ENCODE results near the gene SERPINB2. TPM values are rescaled to one million over a fixed set of nuclear protein-coding genes. Genes with fewer than 3 reads are reported as not detected.

SERPINB2 gene
- total RNA-seq, 1 experiment from 2014 or later: 0.82 TPM

GRCh38 chr18:63878343-63878742 is 9.2 kb upstream of the SERPINB2 start:
- Mint-ChIP-seq H3K27me3 (ENCODE audit: insufficient read depth, unreplicated experiment) (no peaks in the 10 kb centered on the region), H3K27ac (ENCODE audit: low read depth, unreplicated experiment) (no peak overlapping the region), H3K9me3 (ENCODE audit: unreplicated experiment) (no peaks in the 10 kb centered on the region), H3K4me3 (ENCODE audit: unreplicated experiment) (no peak overlapping the region), H3K36me3 (ENCODE audit: insufficient read depth, unreplicated experiment) (peaks cover 5% of the 10 kb centered on the region), H3K4me1 (ENCODE audit: insufficient read depth, unreplicated experiment) (peaks cover 31% of the 10 kb centered on the region)
- ChIA-PET POLR2A (interaction anchor here (0.6 to 2.8 kb wide), 6 partner anchors 9 to 436 kb away, joined by 3 to 10 read pairs (median 3); partner anchors contain the start of gene SERPINB10), CTCF (no interaction called here)
- intact Hi-C loops (cut with micrococcal nuclease): no loop called here
- peak; percentile 40 for DNase-seq (ENCODE audit: unreplicated experiment)
- no peak for TF ChIP-seq CTCF (IDR thresholded peaks at IDR 0.05; ENCODE audit: unreplicated experiment)
- no TSS peak for BruUV-seq (replicated peaks)

GRCh38 chr18:63878925-63879324 is 8.6 kb upstream of the SERPINB2 start:
- Mint-ChIP-seq H3K4me1 (ENCODE audit: insufficient read depth, unreplicated experiment) (peaks cover 34% of the 10 kb centered on the region), H3K27me3 (ENCODE audit: insufficient read depth, unreplicated experiment) (no peaks in the 10 kb centered on the region), H3K36me3 (ENCODE audit: insufficient read depth, unreplicated experiment) (peaks cover 5% of the 10 kb centered on the region), H3K9me3 (ENCODE audit: unreplicated experiment) (no peaks in the 10 kb centered on the region), H3K4me3 (ENCODE audit: unreplicated experiment) (no peak overlapping the region), H3K27ac (ENCODE audit: low read depth, unreplicated experiment) (no peak overlapping the region)
- CTCF ChIA-PET: no interaction called here
- no peak for DNase-seq (ENCODE audit: unreplicated experiment)
- intact Hi-C loops (cut with micrococcal nuclease): no loop called here
- no TSS peak for BruUV-seq (replicated peaks)
- TF ChIP-seq CTCF (IDR thresholded peaks at IDR 0.05; ENCODE audit: unreplicated experiment): no peak
- POLR2A ChIA-PET: interaction anchor here (0.6 to 2.8 kb wide), 3 partner anchors 8 to 29 kb away, joined by 3 to 10 read pairs (median 3); partner anchors contain the start of gene SERPINB10

- no peak overlapping the region for H3K4me3 Mint-ChIP-seq (ENCODE audit: unreplicated experiment)
- H3K9me3 Mint-ChIP-seq (ENCODE audit: unreplicated experiment): no peaks in the 10 kb centered on the region
- H3K36me3 Mint-ChIP-seq (ENCODE audit: insufficient read depth, unreplicated experiment): peaks cover 5% of the 10 kb centered on the region
- H3K4me1 Mint-ChIP-seq (ENCODE audit: insufficient read depth, unreplicated experiment): peaks cover 34% of the 10 kb centered on the region
- no peaks in the 10 kb centered on the region for H3K27me3 Mint-ChIP-seq (ENCODE audit: insufficient read depth, unreplicated experiment)
- H3K27ac Mint-ChIP-seq (ENCODE audit: low read depth, unreplicated experiment): no peak overlapping the region
- no TSS peak for BruUV-seq (replicated peaks)
- no peak for TF ChIP-seq CTCF (IDR thresholded peaks at IDR 0.05; ENCODE audit: unreplicated experiment)
- CTCF ChIA-PET: interaction anchor here (2.5 kb wide), 1 partner anchor 56 kb away, joined by 12 read pairs; no protein-coding TSS in a partner anchor
- intact Hi-C loops (cut with micrococcal nuclease): no loop called here
- POLR2A ChIA-PET: interaction anchor here (1.1 to 3.5 kb wide), 2 partner anchors 12 to 103 kb away, joined by 3 to 26 read pairs; no protein-coding TSS in a partner anchor
- no peak for DNase-seq (ENCODE audit: unreplicated experiment)
Observed at GRCh38 chr18:63879709-63880108, 7.8 kb upstream of the SERPINB2 start.

GRCh38 chr18:63881851-63882250 is 5.7 kb upstream of the SERPINB2 start:
- Mint-ChIP-seq H3K4me1 (ENCODE audit: insufficient read depth, unreplicated experiment) (peaks cover 34% of the 10 kb centered on the region), H3K27ac (ENCODE audit: low read depth, unreplicated experiment) (peak overlapping the region; percentile 75), H3K9me3 (ENCODE audit: unreplicated experiment) (no peaks in the 10 kb centered on the region), H3K4me3 (ENCODE audit: unreplicated experiment) (no peak overlapping the region), H3K36me3 (ENCODE audit: insufficient read depth, unreplicated experiment) (peaks cover 5% of the 10 kb centered on the region), H3K27me3 (ENCODE audit: insufficient read depth, unreplicated experiment) (no peaks in the 10 kb centered on the region)
- no peak for TF ChIP-seq CTCF (IDR thresholded peaks at IDR 0.05; ENCODE audit: unreplicated experiment)
- DNase-seq (ENCODE audit: unreplicated experiment): peak; percentile 11
- BruUV-seq (replicated peaks): no TSS peak
- POLR2A ChIA-PET: interaction anchor here (0.6 to 3.5 kb wide), 6 partner anchors 12 to 455 kb away, joined by 3 to 26 read pairs (median 4); no protein-coding TSS in a partner anchor
- CTCF ChIA-PET: interaction anchor here (0.9 to 2.5 kb wide), 2 partner anchors 54 to 303 kb away, joined by 4 to 12 read pairs; no protein-coding TSS in a partner anchor
- intact Hi-C loops (cut with micrococcal nuclease): loop anchor here (2.0 kb wide), 1 partner anchor 55 kb away; no protein-coding TSS in a partner anchor

Measured in MCF 10A (cell line).